ENCODE data around the gene SLC35E2B. TPM values are rescaled to one million over a fixed set of nuclear protein-coding genes. Genes with fewer than 3 reads are reported as not detected.

Gene SLC35E2B
- total and polyA plus RNA-seq, 2 of the 8 experiments (the other 6 are each of a cell fraction or from before 2014, with no cell fraction given), result 25.9 to 46.7 TPM

DNA sequence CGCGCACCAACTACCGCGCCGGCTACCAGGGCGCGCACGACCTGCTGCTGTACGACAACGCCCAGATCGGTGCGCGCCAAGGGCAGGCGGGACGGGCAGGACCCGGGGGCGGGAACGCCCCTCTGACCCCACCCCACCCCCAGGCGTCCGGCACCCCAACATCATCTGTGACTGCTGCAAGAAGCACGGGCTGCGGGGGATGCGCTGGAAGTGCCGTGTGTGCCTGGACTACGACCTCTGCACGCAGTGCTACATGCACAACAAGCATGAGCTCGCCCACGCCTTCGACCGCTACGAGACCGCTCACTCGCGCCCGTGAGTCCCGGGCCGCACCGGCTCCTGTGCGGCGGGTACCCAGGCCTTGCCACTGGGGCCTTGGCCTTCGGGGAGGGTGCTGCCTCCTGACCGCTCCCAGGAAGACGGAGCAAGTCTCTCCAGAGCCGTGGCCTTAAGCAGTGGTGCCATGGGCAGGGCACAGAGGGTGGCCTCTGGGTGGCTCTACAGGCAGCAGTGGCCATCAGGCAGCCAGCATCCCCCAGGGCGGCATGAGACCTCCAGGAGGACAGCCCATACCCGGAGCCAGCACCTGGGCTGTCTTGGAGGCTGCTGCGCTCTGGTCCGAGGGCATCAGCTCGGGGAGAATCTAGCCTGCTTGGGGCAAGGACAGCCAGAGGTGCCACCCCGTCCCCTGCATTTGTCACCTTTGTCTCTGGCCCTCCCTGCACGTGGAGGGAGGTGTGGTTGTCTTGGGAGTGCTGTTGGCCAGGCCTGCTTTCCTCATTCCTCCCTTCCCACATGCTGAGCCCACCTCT, 68.8 kb downstream of the SLC35E2B start (continued):
- TF ChIP-seq, protein P1, sequence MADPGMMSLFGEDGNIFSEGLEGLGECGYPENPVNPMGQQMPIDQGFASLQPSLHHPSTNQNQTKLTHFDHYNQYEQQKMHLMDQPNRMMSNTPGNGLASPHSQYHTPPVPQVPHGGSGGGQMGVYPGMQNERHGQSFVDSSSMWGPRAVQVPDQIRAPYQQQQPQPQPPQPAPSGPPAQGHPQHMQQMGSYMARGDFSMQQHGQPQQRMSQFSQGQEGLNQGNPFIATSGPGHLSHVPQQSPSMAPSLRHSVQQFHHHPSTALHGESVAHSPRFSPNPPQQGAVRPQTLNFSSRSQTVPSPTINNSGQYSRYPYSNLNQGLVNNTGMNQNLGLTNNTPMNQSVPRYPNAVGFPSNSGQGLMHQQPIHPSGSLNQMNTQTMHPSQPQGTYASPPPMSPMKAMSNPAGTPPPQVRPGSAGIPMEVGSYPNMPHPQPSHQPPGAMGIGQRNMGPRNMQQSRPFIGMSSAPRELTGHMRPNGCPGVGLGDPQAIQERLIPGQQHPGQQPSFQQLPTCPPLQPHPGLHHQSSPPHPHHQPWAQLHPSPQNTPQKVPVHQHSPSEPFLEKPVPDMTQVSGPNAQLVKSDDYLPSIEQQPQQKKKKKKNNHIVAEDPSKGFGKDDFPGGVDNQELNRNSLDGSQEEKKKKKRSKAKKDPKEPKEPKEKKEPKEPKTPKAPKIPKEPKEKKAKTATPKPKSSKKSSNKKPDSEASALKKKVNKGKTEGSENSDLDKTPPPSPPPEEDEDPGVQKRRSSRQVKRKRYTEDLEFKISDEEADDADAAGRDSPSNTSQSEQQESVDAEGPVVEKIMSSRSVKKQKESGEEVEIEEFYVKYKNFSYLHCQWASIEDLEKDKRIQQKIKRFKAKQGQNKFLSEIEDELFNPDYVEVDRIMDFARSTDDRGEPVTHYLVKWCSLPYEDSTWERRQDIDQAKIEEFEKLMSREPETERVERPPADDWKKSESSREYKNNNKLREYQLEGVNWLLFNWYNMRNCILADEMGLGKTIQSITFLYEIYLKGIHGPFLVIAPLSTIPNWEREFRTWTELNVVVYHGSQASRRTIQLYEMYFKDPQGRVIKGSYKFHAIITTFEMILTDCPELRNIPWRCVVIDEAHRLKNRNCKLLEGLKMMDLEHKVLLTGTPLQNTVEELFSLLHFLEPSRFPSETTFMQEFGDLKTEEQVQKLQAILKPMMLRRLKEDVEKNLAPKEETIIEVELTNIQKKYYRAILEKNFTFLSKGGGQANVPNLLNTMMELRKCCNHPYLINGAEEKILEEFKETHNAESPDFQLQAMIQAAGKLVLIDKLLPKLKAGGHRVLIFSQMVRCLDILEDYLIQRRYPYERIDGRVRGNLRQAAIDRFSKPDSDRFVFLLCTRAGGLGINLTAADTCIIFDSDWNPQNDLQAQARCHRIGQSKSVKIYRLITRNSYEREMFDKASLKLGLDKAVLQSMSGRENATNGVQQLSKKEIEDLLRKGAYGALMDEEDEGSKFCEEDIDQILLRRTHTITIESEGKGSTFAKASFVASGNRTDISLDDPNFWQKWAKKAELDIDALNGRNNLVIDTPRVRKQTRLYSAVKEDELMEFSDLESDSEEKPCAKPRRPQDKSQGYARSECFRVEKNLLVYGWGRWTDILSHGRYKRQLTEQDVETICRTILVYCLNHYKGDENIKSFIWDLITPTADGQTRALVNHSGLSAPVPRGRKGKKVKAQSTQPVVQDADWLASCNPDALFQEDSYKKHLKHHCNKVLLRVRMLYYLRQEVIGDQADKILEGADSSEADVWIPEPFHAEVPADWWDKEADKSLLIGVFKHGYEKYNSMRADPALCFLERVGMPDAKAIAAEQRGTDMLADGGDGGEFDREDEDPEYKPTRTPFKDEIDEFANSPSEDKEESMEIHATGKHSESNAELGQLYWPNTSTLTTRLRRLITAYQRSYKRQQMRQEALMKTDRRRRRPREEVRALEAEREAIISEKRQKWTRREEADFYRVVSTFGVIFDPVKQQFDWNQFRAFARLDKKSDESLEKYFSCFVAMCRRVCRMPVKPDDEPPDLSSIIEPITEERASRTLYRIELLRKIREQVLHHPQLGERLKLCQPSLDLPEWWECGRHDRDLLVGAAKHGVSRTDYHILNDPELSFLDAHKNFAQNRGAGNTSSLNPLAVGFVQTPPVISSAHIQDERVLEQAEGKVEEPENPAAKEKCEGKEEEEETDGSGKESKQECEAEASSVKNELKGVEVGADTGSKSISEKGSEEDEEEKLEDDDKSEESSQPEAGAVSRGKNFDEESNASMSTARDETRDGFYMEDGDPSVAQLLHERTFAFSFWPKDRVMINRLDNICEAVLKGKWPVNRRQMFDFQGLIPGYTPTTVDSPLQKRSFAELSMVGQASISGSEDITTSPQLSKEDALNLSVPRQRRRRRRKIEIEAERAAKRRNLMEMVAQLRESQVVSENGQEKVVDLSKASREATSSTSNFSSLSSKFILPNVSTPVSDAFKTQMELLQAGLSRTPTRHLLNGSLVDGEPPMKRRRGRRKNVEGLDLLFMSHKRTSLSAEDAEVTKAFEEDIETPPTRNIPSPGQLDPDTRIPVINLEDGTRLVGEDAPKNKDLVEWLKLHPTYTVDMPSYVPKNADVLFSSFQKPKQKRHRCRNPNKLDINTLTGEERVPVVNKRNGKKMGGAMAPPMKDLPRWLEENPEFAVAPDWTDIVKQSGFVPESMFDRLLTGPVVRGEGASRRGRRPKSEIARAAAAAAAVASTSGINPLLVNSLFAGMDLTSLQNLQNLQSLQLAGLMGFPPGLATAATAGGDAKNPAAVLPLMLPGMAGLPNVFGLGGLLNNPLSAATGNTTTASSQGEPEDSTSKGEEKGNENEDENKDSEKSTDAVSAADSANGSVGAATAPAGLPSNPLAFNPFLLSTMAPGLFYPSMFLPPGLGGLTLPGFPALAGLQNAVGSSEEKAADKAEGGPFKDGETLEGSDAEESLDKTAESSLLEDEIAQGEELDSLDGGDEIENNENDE (IDR thresholded peaks at IDR 0.05; ENCODE audit: insufficient replicate concordance, low read length), result no peak

Measured in H1 (cell line).